GM18519 (cell line): ENCODE data around the gene MFAP1.
"Not testable (repeated sequence)": the region's sequence is repeated elsewhere in the genome, so short reads cannot be mapped to it uniquely, and the experiment has no call there.

ENCODE experiments used
- ATAC-seq: cut with Tn5 transposase; IDR thresholded peaks from one replicate; pipeline ENCODE4 v1.9.1; 2021; ENCODE audit warnings: mild to moderate bottlenecking, moderate library complexity; ENCODE audit not compliant: unreplicated experiment, low FRiP score

Gene MFAP1

GRCh38 chr15:43826029-43826507 is 1.6 kb upstream of the MFAP1 start:
- no peak for ATAC-seq

DNA sequence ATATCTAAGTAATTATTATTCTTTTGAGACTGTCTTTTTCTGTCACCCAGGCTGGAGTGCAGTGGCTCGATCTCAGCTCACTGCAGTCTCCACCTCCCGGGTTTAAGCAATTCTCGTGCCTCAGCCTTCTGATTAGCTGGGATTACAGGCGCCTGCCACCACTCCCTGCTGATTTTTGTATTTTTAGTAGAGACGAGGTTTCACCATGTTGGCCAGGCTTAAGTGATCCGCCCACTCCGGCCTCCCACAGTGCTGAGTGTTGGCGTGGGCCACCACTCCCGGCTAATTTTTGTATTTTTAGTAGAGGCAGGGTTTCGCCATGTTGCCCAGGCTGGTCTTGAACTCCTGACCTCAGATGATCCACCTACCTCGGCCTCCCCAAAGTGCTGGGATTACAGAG is 815 bp upstream of the MFAP1 start:
- ATAC-seq: not testable (repeated sequence)

- no peak for ATAC-seq
These were observed 3.0 kb downstream of the MFAP1 start for GRCh38 chr15:43821505-43821904.

DNA sequence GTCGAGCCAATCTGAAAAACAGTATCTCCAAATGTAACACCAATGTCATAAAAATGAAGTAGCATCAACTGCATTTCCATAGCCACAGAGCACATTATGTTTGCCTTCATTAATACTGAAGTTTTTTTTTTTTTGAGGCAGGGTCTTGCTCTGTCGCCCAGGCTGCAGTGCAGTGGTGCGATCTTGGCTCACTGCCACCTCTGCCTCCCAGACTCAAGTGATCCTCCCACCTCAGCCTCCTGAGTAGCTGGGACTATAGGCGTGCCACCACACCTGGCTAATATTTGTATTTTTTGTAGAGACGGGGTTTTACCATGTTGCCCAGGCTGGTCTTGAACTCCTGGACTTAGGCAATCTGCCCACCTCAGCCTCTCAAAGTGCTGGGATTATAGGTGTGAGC is 9.4 kb downstream of the MFAP1 start:
- not testable (repeated sequence) for ATAC-seq

GRCh38 chr15:43808960-43809678 is 15.4 kb downstream of the MFAP1 start:
- ATAC-seq: peak; percentile 59

- ATAC-seq: no peak
These were observed 16.0 kb downstream of the MFAP1 start for GRCh38 chr15:43808435-43808950.

GRCh38 chr15:43802676-43803075 is 21.8 kb downstream of the MFAP1 start:
- ATAC-seq: not testable (repeated sequence)

- ATAC-seq: peak; percentile 50
These were observed 24.0 kb downstream of the MFAP1 start, which contains the start of gene HYPK for GRCh38 chr15:43800286-43801141. TSS of gene HYPK (plus strand) at chr15:43800599. CDS start at chr15:43800623, 24 bp downstream.

- no peak for ATAC-seq
These were observed 24.6 kb downstream of the MFAP1 start, which contains the start of gene SERINC4 for GRCh38 chr15:43799945-43800285. TSS of gene SERINC4 (minus strand) at chr15:43800220. CDS start at chr15:43799986, 234 bp downstream.

DNA sequence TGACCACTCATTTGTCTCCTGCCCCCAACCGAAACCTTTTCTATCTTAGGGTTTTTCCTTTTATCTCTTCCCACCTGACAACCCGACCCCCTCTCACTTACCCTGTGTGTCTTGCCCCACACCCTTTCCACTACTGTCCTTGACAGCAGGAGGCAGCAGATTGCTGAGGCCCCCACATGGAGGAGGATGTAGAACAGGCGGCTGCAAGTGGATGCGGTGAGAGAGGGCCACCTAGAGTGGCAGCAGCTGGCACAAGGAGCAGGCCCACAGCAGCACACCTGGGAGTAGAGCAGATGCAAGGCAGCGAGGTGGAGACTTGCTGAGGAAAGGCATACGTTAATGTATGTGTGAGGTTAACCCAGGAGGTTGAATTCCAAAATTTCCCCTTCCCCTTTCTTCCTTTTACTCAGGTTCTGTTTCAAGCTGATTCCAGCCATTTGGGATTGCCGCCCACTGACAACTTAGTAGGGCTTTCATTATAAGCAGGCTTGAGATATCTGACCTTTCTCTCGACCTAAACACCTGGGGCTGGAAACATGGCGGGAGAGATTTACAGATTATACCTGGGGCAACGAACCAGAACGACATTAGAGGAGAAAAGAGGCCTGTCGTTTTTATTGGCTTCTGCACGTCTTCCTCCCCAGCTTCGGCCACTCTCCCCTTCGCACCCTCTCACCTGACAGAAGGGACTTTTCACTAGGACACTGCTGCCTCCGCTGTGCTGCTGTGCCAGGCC is 25.1 kb downstream of the MFAP1 start:
- no peak for ATAC-seq

DNA sequence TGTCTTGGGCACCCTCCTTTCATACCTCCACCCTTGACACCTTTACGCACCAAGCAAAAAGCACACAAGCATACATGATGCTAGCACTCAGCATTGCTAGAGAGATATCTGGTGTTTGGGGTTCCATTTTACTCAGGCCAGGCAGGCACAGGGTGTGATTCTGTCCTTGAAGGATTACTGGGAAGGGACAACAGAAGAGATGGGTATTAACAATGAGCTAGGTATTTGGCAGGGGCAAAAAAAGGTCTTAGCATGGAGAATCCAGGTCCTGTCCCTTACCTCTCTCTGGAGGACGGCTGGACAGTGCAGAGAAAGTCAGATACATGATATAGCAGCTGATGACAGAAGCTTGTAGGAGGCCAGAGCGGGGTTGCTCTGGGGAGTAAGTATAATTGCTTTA is 27.9 kb downstream of the MFAP1 start:
- no peak for ATAC-seq

- ATAC-seq: no peak
These were observed 28.5 kb downstream of the MFAP1 start for GRCh38 chr15:43795997-43796396.

DNA sequence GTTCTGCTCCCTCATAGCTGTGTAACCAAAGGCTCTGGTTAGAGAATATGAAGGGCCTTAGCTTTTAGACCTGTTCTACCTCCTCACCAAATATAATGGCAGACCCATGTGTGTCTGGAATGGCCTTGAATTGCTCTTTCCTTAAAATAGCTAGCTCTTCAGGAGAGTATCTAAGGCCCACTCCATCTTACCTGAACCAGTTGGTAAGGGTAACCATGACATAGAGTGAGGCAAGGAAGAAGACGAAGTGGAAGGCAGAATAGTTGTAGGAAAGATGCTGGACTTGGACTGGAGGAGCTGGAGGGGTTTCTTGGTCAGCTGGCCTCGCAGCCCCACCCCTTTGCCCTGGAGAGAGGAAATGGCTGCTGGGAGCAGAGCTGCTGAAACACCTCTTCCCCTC is 29.3 kb downstream of the MFAP1 start:
- no peak for ATAC-seq

GRCh38 chr15:43794269-43795037 is 30.0 kb downstream of the MFAP1 start:
- ATAC-seq: no peak

DNA sequence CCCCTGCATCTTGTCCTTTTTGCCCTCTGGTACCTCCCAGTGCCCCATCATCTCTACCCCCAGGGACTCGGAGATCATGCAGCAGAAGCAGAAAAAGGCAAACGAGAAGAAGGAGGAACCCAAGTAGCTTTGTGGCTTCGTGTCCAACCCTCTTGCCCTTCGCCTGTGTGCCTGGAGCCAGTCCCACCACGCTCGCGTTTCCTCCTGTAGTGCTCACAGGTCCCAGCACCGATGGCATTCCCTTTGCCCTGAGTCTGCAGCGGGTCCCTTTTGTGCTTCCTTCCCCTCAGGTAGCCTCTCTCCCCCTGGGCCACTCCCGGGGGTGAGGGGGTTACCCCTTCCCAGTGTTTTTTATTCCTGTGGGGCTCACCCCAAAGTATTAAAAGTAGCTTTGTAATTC is 30.8 kb downstream of the MFAP1 start:
- ATAC-seq: no peak

- ATAC-seq: no peak
These were observed 31.6 kb downstream of the MFAP1 start for GRCh38 chr15:43792761-43793476.

- ATAC-seq: peak; percentile 81
These were observed 32.3 kb downstream of the MFAP1 start, which contains the start of gene SERF2 for GRCh38 chr15:43791993-43792760. TSS of gene SERF2 (plus strand) at chr15:43792320. CDS start at chr15:43792377, 57 bp downstream.

DNA sequence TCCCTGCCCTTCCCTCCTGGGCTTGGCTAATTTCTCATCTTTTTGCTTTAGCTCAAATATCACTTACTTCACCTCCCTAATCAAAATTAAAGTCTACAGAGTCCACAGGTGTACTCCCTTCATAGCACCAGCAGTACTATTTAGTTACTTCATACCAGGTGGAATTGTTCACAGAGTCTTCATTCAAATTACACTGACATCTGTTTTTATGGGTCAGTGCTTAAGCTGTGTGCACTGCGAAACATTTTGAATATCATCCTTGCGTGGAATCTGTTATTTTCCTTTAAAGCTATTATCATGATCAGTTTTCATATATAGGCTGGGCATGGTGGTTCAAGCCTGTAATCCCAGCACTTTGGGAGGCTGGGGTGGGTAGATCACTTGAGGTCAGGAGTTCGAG is 35.1 kb downstream of the MFAP1 start:
- ATAC-seq: no peak
